Subcutaneous adipose tissue (tissue), 4 donors: ENCODE results near the gene TNS4. TPM values are rescaled to one million over a fixed set of nuclear protein-coding genes. Genes with fewer than 3 reads are reported as not detected.

Source experiments
- total RNA-seq, 4 donors: library from RNA; depleted of rRNA; stranded (reverse); fragments of >200 nt; gene quantifications; one replicate each; pipeline ENCODE4 v1.1.0, GENCODE V29; 2016
- TF ChIP-seq, protein P1 (sequence below): fragments of 450-650 bp; IDR thresholded peaks from one replicate; pipeline ENCODE4 v1.5.1; 2016; ENCODE audit warnings: low read depth, mild to moderate bottlenecking, control low read depth, antibody characterized with exemption, moderate library complexity

TNS4 gene
- total RNA-seq, 4 donors from 2014 or later, result not detected

DNA sequence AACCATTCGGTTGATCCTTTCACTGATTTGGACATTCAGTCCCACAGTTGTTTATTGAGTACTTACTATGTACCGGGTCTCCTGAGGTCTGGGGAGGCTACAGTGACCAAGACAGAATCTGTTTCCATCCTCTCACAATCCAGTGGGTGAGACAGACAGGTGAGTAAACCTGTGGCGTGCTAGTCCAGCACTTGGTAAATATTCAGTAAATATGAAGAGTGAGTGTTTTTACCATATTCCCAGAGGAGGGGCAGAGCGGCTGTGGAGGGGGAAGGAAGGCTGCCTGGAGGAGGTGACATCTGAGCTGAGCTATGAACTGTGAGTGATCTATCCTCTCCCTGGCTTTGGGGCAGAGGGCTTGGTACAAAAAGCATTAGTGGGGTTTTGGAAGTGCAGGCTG is 32.5 kb upstream of the TNS4 start:
- TF ChIP-seq, protein P1, sequence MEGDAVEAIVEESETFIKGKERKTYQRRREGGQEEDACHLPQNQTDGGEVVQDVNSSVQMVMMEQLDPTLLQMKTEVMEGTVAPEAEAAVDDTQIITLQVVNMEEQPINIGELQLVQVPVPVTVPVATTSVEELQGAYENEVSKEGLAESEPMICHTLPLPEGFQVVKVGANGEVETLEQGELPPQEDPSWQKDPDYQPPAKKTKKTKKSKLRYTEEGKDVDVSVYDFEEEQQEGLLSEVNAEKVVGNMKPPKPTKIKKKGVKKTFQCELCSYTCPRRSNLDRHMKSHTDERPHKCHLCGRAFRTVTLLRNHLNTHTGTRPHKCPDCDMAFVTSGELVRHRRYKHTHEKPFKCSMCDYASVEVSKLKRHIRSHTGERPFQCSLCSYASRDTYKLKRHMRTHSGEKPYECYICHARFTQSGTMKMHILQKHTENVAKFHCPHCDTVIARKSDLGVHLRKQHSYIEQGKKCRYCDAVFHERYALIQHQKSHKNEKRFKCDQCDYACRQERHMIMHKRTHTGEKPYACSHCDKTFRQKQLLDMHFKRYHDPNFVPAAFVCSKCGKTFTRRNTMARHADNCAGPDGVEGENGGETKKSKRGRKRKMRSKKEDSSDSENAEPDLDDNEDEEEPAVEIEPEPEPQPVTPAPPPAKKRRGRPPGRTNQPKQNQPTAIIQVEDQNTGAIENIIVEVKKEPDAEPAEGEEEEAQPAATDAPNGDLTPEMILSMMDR, result no peak

- TF ChIP-seq, protein P1, result no peak
Measured at GRCh38 chr17:40532520-40533253, 31.3 kb upstream of the TNS4 start.

GRCh38 chr17:40531051-40531991 is 29.9 kb upstream of the TNS4 start:
- TF ChIP-seq, protein P1, result no peak

- TF ChIP-seq, protein P1, result no peak
Measured at GRCh38 chr17:40530531-40530994, 29.1 kb upstream of the TNS4 start.

- TF ChIP-seq, protein P1, result no peak
Measured at GRCh38 chr17:40529991-40530390, 28.6 kb upstream of the TNS4 start.

DNA sequence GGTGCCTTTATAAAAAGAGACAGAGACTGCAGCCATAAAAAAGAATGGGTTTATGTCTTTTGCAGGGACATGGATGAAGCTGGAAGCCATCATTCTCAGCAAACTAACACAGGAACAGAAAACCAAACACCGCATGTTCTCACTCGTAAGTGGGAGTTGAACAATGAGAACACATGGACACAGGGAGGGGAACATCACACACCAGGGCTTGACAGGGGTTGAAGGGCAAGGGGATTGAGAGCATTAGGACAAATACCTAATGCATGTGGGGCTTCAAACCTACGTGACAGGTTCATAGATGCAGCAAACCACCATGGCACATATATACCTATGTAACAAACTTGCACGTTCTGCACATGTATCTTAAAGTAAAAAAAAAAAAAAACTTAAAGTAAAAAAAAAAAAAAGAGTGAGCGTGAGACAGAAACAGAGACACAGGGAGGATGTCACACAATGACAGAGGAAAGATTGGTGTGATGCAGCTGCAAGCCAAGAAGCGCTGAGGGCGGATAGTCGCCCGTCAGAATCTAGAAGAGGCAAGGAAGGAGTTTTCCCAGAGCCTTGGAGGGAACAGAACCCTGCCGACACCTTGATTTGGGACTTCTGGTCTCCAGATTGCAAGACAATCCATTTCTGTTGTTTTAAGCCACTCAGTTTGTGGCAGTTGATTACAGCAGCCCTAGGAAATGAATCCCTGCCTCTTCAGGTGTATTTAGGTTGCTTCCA is 27.4 kb upstream of the TNS4 start:
- TF ChIP-seq, protein P1, result no peak

GRCh38 chr17:40526668-40527067 is 25.2 kb upstream of the TNS4 start:
- TF ChIP-seq, protein P1, result no peak
